H1 (cell line): ENCODE data around the gene IQCN. TPM values are rescaled to one million over a fixed set of nuclear protein-coding genes. Genes with fewer than 3 reads are reported as not detected.

Source experiments
- CTCF ChIA-PET: fragments of 300-600 bp; sonication (Branson Sonifier 250); formaldehyde crosslinking; loops from one replicate; lab custom pipeline; 2021; ENCODE audit not compliant: partially characterized antibody; lab: Charles Lee
- POLR2A ChIA-PET: fragments of 300-600 bp; sonication (Branson Sonifier 250); formaldehyde crosslinking; loops from one replicate; lab custom pipeline; 2021; ENCODE audit warnings: inconsistent platforms; ENCODE audit not compliant: partially characterized antibody; lab: Charles Lee
- DNase-seq, 2 experiments: peaks; one replicate each; pipeline versions ENCODE4 v3.0.0 to v3.0.0-alpha.2; 2010 to 2022; ENCODE audit warnings: low spot score in 2 of 2, low read depth in 1 of 2, mixed read lengths in 1 of 2
- FAIRE-seq: peaks from 2 replicates; lab custom pipeline; 2011; peaks lifted over from hg19 to GRCh38; lab: Jason Lieb, UNC
- H2AFZ ChIP-seq: 2 replicates; pipeline ENCODE4 v1.8.1; 2012; ENCODE audit warnings: low read length, inconsistent platforms
- H2AK5ac ChIP-seq: 2 replicates; pipeline ENCODE4 v1.6.1; 2013; ENCODE audit warnings: low read depth, low read length
- H2BK120ac ChIP-seq: replicated peaks from 2 replicates; pipeline ENCODE3; 2013; ENCODE audit warnings: low read depth, low read length, inconsistent platforms
- H2BK12ac ChIP-seq: 2 replicates; pipeline ENCODE4 v1.6.1; 2013; ENCODE audit warnings: low read depth, low read length
- H2BK15ac ChIP-seq: 2 replicates; pipeline ENCODE4 v1.6.1; 2013; ENCODE audit warnings: low read length
- H2BK20ac ChIP-seq: 2 replicates; pipeline ENCODE4 v1.6.1; 2013; ENCODE audit warnings: low read length
- H2BK5ac ChIP-seq: 2 replicates; pipeline ENCODE4 v1.6.1; 2013; ENCODE audit warnings: low read depth, low read length
- H3K14ac ChIP-seq: 2 replicates; pipeline ENCODE4 v1.6.1; 2013; ENCODE audit warnings: inconsistent platforms; ENCODE audit not compliant: insufficient read length
- H3K18ac ChIP-seq: 2 replicates; pipeline ENCODE4 v1.6.1; 2013; ENCODE audit warnings: low read length; ENCODE audit errors: extremely low read depth
- H3K23ac ChIP-seq: 2 replicates; pipeline ENCODE4 v1.6.1; 2013; ENCODE audit warnings: inconsistent platforms; ENCODE audit not compliant: insufficient read length
- H3K23me2 ChIP-seq: 2 replicates; pipeline ENCODE4 v1.6.1; 2013; ENCODE audit warnings: low read depth, low read length
- H3K27ac ChIP-seq: 2 replicates; pipeline ENCODE4 v1.6.1; 2011; ENCODE audit warnings: low read depth, low read length, inconsistent platforms
- H3K27me3 ChIP-seq, 4 experiments: replicated peaks in 1 of 4; 1 replicate in 1 of 4; 2 replicates in 3 of 4; pipeline versions ENCODE4 v1.6.1 to v1.8.1; 2011 to 2013; ENCODE audit warnings: low read length in 3 of 4, mild to moderate bottlenecking in 3 of 4, inconsistent platforms in 2 of 4, mixed read lengths in 2 of 4, moderate library complexity in 1 of 4; ENCODE audit not compliant: control insufficient read depth in 3 of 4, insufficient read depth in 3 of 4; ENCODE audit errors: extremely low read depth in 1 of 4
- H3K36me3 ChIP-seq, 4 experiments: 2 replicates each; pipeline versions ENCODE4 v1.6.1 to v1.8.1; 2011 to 2013; ENCODE audit warnings: mild to moderate bottlenecking in 4 of 4, low read length in 3 of 4, moderate library complexity in 2 of 4, control low read depth in 1 of 4, inconsistent platforms in 1 of 4; ENCODE audit not compliant: insufficient read depth in 4 of 4, control insufficient read depth in 2 of 4
- H3K4ac ChIP-seq: replicated peaks from 2 replicates; pipeline ENCODE3; 2013; ENCODE audit warnings: low read length, low read depth, mixed read lengths, inconsistent platforms; ENCODE audit not compliant: insufficient read length
- H3K4me1 ChIP-seq, 4 experiments: replicated peaks in 1 of 4; 1 replicate in 1 of 4; 2 replicates in 3 of 4; pipeline versions ENCODE4 v1.6.1 to v1.8.1; 2011 to 2013; ENCODE audit warnings: low read length in 3 of 4, inconsistent platforms in 2 of 4, mixed read lengths in 1 of 4; ENCODE audit not compliant: insufficient read depth in 4 of 4, control insufficient read depth in 3 of 4
- H3K4me2 ChIP-seq, 2 experiments: 2 replicates each; pipeline versions ENCODE4 v1.6.1 to v1.8.1; 2011 to 2013; ENCODE audit warnings: low read depth in 2 of 2, low read length in 2 of 2, control low read depth in 1 of 2, inconsistent platforms in 1 of 2, mild to moderate bottlenecking in 1 of 2; ENCODE audit not compliant: insufficient read depth in 1 of 2
- H3K4me3 ChIP-seq, 4 experiments: fragments of 200-600, 300-600 bp in 1 of 4; sonication (generic), shearing (Covaris generic), sonication (Bioruptor Twin) in 1 of 4; 2 replicates each; pipeline versions ENCODE4 v1.5.1 to v1.8.1; 2011 to 2016; ENCODE audit warnings: low read length in 4 of 4, low read depth in 3 of 4, control low read depth in 2 of 4, inconsistent platforms in 2 of 4, mild to moderate bottlenecking in 2 of 4, mixed read lengths in 1 of 4, moderate library complexity in 1 of 4; ENCODE audit not compliant: insufficient read depth in 2 of 4; ENCODE audit errors: extremely low read depth in 1 of 4
- H3K56ac ChIP-seq: replicated peaks from 2 replicates; pipeline ENCODE3; 2013; ENCODE audit warnings: low read depth, mild to moderate bottlenecking, mixed read lengths, low read length, inconsistent platforms; ENCODE audit not compliant: insufficient read length
- H3K79me1 ChIP-seq: 2 replicates; pipeline ENCODE4 v1.6.1; 2013; ENCODE audit warnings: low read depth, low read length, control low read depth
- H3K79me2 ChIP-seq, 2 experiments: 2 replicates each; pipeline versions ENCODE4 v1.6.1 to v1.8.1; 2012 to 2013; ENCODE audit warnings: low read length in 2 of 2, mild to moderate bottlenecking in 2 of 2, inconsistent platforms in 1 of 2; ENCODE audit not compliant: insufficient read depth in 2 of 2, control insufficient read depth in 1 of 2
- H3K9ac ChIP-seq, 4 experiments: replicated peaks in 1 of 4; 1 replicate in 1 of 4; 2 replicates in 3 of 4; pipeline versions ENCODE4 v1.6.1 to v1.8.1; 2011 to 2013; ENCODE audit warnings: low read depth in 3 of 4, low read length in 3 of 4, control low read depth in 2 of 4, mild to moderate bottlenecking in 2 of 4, moderate library complexity in 2 of 4, inconsistent platforms in 1 of 4; ENCODE audit errors: extremely low read depth in 1 of 4
- H3K9me3 ChIP-seq, 2 experiments: 2 replicates each; pipeline versions ENCODE4 v1.6.1 to v1.8.1; 2012 to 2013; ENCODE audit warnings: mild to moderate bottlenecking in 2 of 2, moderate library complexity in 2 of 2, control low read depth in 1 of 2, inconsistent platforms in 1 of 2, low read depth in 1 of 2, low read length in 1 of 2, mixed read lengths in 1 of 2; ENCODE audit not compliant: insufficient read depth in 2 of 2
- H4K20me1 ChIP-seq, 2 experiments: replicated peaks in 1 of 2; 2 replicates each; pipeline versions ENCODE3 to v1.8.1; 2011 to 2013; ENCODE audit warnings: inconsistent platforms in 2 of 2, low read length in 2 of 2, mild to moderate bottlenecking in 1 of 2; ENCODE audit not compliant: insufficient read depth in 2 of 2, control insufficient read depth in 1 of 2
- H4K5ac ChIP-seq: 2 replicates; pipeline ENCODE4 v1.6.1; 2013; ENCODE audit warnings: low read length, low read depth, mixed read lengths, inconsistent platforms; ENCODE audit not compliant: insufficient read length
- H4K8ac ChIP-seq: 2 replicates; pipeline ENCODE4 v1.8.0; 2013; ENCODE audit warnings: mild to moderate bottlenecking, moderate library complexity, low read length, inconsistent platforms; ENCODE audit not compliant: insufficient read depth; ENCODE audit errors: extremely low read depth
- H4K91ac ChIP-seq: replicated peaks from 2 replicates; pipeline ENCODE3; 2013; ENCODE audit warnings: low read length, mixed read lengths, inconsistent platforms; ENCODE audit not compliant: insufficient read length
- BRCA1 ChIP-seq: IDR thresholded peaks from 2 replicates; pipeline ENCODE4 v1.6.1; 2012; ENCODE audit warnings: low read depth, low read length, improper control_type of control experiment
- CBX5 ChIP-seq: fragments of 300-800, 300-1000 bp; sonication (generic); IDR thresholded peaks from 2 replicates; pipeline ENCODE4 v1.7.1; 2016; ENCODE audit warnings: antibody characterized with exemption, low read length, low read depth
- EGR1 ChIP-seq: IDR thresholded peaks from 2 replicates; pipeline ENCODE4 v1.6.1; 2011; ENCODE audit warnings: low read depth, low read length, borderline replicate concordance
- FOSL1 ChIP-seq: IDR thresholded peaks from 2 replicates; pipeline ENCODE4 v1.6.1; 2011; ENCODE audit warnings: mild to moderate bottlenecking, low read depth, low read length, moderate library complexity; ENCODE audit not compliant: insufficient read depth
- GTF2F1 ChIP-seq: IDR thresholded peaks from 2 replicates; pipeline ENCODE4 v1.6.1; 2012; ENCODE audit warnings: low read depth, low read length, improper control_type of control experiment, borderline replicate concordance
- KDM1A ChIP-seq: fragments of 200-600, 300-600 bp; sonication (generic); IDR thresholded peaks from 2 replicates; pipeline ENCODE4 v1.7.1; 2016; ENCODE audit warnings: mild to moderate bottlenecking, low read length, borderline replicate concordance
- PHF8 ChIP-seq: fragments of 200-600 bp; sonication (generic); conservative IDR thresholded peaks from 2 replicates; pipeline ENCODE4 v1.7.1; 2012; ENCODE audit warnings: low read depth, mild to moderate bottlenecking, inconsistent platforms, low read length, moderate library complexity
- POU5F1 ChIP-seq: IDR thresholded peaks from 2 replicates; pipeline ENCODE4 v1.6.1; 2011; ENCODE audit warnings: low read depth, mild to moderate bottlenecking, low read length, moderate library complexity
- RAD21 ChIP-seq, 2 experiments: IDR thresholded peaks in 1 of 2; conservative IDR thresholded peaks in 1 of 2; 2 replicates each; pipeline ENCODE4 v1.6.1; 2011; ENCODE audit warnings: low read depth in 2 of 2, low read length in 2 of 2, improper control_type of control experiment in 1 of 2, inconsistent platforms in 1 of 2, mild to moderate bottlenecking in 1 of 2, moderate library complexity in 1 of 2
- RNF2 ChIP-seq: fragments of 200-900, 300-1000 bp; sonication (generic); IDR thresholded peaks from 2 replicates; pipeline ENCODE4 v1.7.1; 2016; ENCODE audit warnings: borderline replicate concordance, low read depth, mild to moderate bottlenecking, antibody characterized with exemption, low read length; ENCODE audit not compliant: poor library complexity, severe bottlenecking; ENCODE audit errors: missing control alignments
- TBP ChIP-seq: IDR thresholded peaks from 2 replicates; pipeline ENCODE4 v1.6.1; 2011; ENCODE audit warnings: low read depth, low read length, improper control_type of control experiment
- ZNF274 ChIP-seq: IDR thresholded peaks from 2 replicates; pipeline ENCODE4 v1.7.0; 2012; ENCODE audit warnings: low read length, borderline replicate concordance; ENCODE audit errors: extremely low read depth
- WGBS, 2 experiments: shearing (Covaris generic) in 1 of 2; methylation state at CpG; one replicate each; pipeline versions ENCODE4 v1.1.6 to v1.1.7; 2013 to 2015; ENCODE audit warnings: low lambda C conversion rate in 2 of 2, mixed read lengths in 2 of 2, inconsistent platforms in 1 of 2, low coverage in 1 of 2, missing lambda C conversion rate in 1 of 2; ENCODE audit not compliant: insufficient replicate concordance in 2 of 2, insufficient coverage in 1 of 2, insufficient read length in 1 of 2; ENCODE audit errors: extremely low coverage in 1 of 2, missing lambda C conversion rate in 1 of 2; 5-methylcytosine and 5-hydroxymethylcytosine counted together
- polyA plus RNA-seq, 7 experiments: library from polyadenylated mRNA; depleted of rRNA in 3 of 7; stranded (reverse) in 5 of 7; unstranded in 2 of 7; fragments of >200 nt in 5 of 7; fragments of 200-250 nt in 2 of 7; gene quantifications; 1 replicate in 5 of 7; 2 replicates in 1 of 7; 4 replicates in 1 of 7; pipeline versions ENCODE4 v1.2.1 to v1.2.3, GENCODE V29; 2011 to 2013; ENCODE audit warnings: missing spikeins in 2 of 7, mixed read lengths in 2 of 7
- total RNA-seq: library from RNA; stranded (reverse); fragmentation: NEBNext Ultra II Directional; extraction: Animal tissue kit (Norgen Biotek cat#: 25700); gene quantifications from 2 replicates; pipeline ENCODE4 v1.2.1, GENCODE V29; 2021

Gene IQCN
- total and polyA plus RNA-seq, 2 of the 8 experiments (the other 6 are each of a cell fraction or from before 2014, with no cell fraction given), result 0.36 to 1.0 TPM

DNA sequence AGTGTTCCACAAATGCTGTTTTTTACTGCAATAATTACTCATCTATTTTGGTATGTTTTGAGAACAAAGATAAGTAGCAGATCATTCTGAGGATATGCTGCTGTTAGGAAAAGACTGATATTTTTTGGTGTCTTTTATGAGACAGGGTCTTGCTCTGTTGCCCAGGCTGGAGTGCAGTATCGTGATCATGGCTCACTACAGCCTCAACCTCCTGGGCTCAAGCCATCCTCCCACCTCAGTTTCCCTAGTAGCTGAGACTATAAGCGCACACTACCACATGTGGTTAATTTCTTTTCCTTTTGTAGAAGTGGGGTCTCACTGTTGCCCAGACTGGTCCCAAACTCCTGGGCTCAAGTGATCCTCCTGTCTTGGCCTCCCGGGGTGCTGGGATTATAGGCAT, 39.1 kb upstream of the IQCN start:
- H3K14ac ChIP-seq, result no peak overlapping the region
- H3K9ac ChIP-seq, result no peak overlapping the region
- DNase-seq (no peak), FAIRE-seq (no peak)
- H2AFZ ChIP-seq, result no peak overlapping the region
- H4K8ac ChIP-seq, result no peak overlapping the region
- no peak overlapping the region for H4K5ac ChIP-seq
- H2AK5ac ChIP-seq, result no peak overlapping the region
- H2BK120ac ChIP-seq, result no peak overlapping the region
- no peaks in the 10 kb centered on the region for H3K9me3 ChIP-seq
- peaks cover 12 to 60% (median 39%) of the 10 kb centered on the region in 4 experiments; a peak in 7 of 8 replicates for H3K36me3 ChIP-seq
- no peak overlapping the region for H3K4ac ChIP-seq
- no peak overlapping the region for H2BK5ac ChIP-seq
- H3K4me1 ChIP-seq, result no peaks in the 10 kb centered on the region; a peak in 3 of 7 replicates
- H2BK12ac ChIP-seq, result no peak overlapping the region
- H3K23me2 ChIP-seq, result no peaks in the 10 kb centered on the region
- no peak overlapping the region for H3K27ac ChIP-seq
- no peak overlapping the region for H2BK15ac ChIP-seq
- H3K4me3 ChIP-seq, result no peak overlapping the region
- ChIA-PET POLR2A (interaction anchor here (0.6 to 13.8 kb wide), 6 partner anchors 8 to 51 kb away, joined by 3 to 200 read pairs (median 4); partner anchors contain the start of genes JUND and LSM4), CTCF (interaction anchor here (1.3 to 13.7 kb wide), 5 partner anchors 8 to 75 kb away, joined by 3 to 242 read pairs (median 4); partner anchors contain the start of genes IQCN and JUND)
- H3K4me2 ChIP-seq, result no peak overlapping the region
- no peak overlapping the region for H3K18ac ChIP-seq
- H4K20me1 ChIP-seq, result peaks cover under 1 to 18% of the 10 kb centered on the region in 2 experiments
- no peak overlapping the region for H3K23ac ChIP-seq
- H3K56ac ChIP-seq, result no peak overlapping the region
- no peak overlapping the region for H2BK20ac ChIP-seq
- peaks cover 0 to 14% of the 10 kb centered on the region in 2 experiments; a peak in 2 of 4 replicates for H3K79me2 ChIP-seq
- no peaks in the 10 kb centered on the region for H3K27me3 ChIP-seq
- WGBS, 2 experiments, result 92% methylated on average over 3 of the region's 3 CpGs; no CpG with 5 or more reads in 1 of the 2 experiments
- no peak overlapping the region for H4K91ac ChIP-seq
- H3K79me1 ChIP-seq, result peaks cover 2% of the 10 kb centered on the region; the same call in 1 of the 2 replicates
- TF ChIP-seq RAD21 (IDR thresholded peaks at IDR 0.05 in 1 of 2, conservative IDR thresholded peaks at IDR 0.05 in 1 of 2; ENCODE audit: low read depth in 2 of 2, low read length in 2 of 2) (no peak), PHF8 (no peak), ZNF274 (no peak), CBX5 (no peak), GTF2F1 (no peak), KDM1A (no peak), BRCA1 (no peak), POU5F1 (no peak), RNF2 (no peak), FOSL1 (no peak), TBP (no peak), EGR1 (no peak)
